Cardiac fibroblast (primary cell): Measurements from ENCODE around the gene KIF21A.
"Not testable (repeated sequence)": the region's sequence is repeated elsewhere in the genome, so short reads cannot be mapped to it uniquely, and the experiment has no call there.

Experiments
- DNase-seq, 2 donors: peaks; one replicate each; pipeline versions ENCODE4 v3.0.0 to v3.0.0-alpha.2; 2010; ENCODE audit warnings: low read depth in 2 of 2
- H3K4me3 ChIP-seq, 2 donors: replicated peaks in 1 of 2; 1 replicate in 1 of 2; 2 replicates in 1 of 2; pipeline ENCODE4 v1.5.1; 2011; ENCODE audit warnings: low read depth in 2 of 2, low read length in 2 of 2, mild to moderate bottlenecking in 2 of 2, moderate library complexity in 1 of 2
- CTCF ChIP-seq: IDR thresholded peaks from one replicate; pipeline ENCODE4 v1.5.1; 2011; ENCODE audit warnings: low read depth, mild to moderate bottlenecking, low read length, inconsistent platforms

The KIF21A gene

GRCh38 chr12:39443081-39443928 lies at the start of gene KIF21A:
Gene KIF21A (minus strand): TSS chr12:39443120. CDS start chr12:39442970, 150 bp downstream.
- peak within 1 kb of the TSS; percentile 74 to 76 for H3K4me3 ChIP-seq
- peak; percentile 93 to 96 for DNase-seq
- no peak for TF ChIP-seq CTCF

- peak; percentile 63 to 97 for DNase-seq
- no peak for TF ChIP-seq CTCF
- H3K4me3 ChIP-seq, result no peak overlapping the region
Measured at GRCh38 chr12:39490500-39491282, 47.8 kb upstream of the KIF21A start.

- TF ChIP-seq CTCF, result no peak
- no peak for DNase-seq
- no peak overlapping the region for H3K4me3 ChIP-seq
Measured at GRCh38 chr12:39483597-39483996, 40.7 kb upstream of the KIF21A start.

- no peak for TF ChIP-seq CTCF
- no peak overlapping the region for H3K4me3 ChIP-seq
- no peak for DNase-seq
Measured at GRCh38 chr12:39483042-39483441, 40.1 kb upstream of the KIF21A start.

- TF ChIP-seq CTCF, result no peak
- H3K4me3 ChIP-seq, result no peak overlapping the region
- DNase-seq, result no peak
Measured at GRCh38 chr12:39476894-39477293, 34.0 kb upstream of the KIF21A start.

- no peak for TF ChIP-seq CTCF
- no peak overlapping the region for H3K4me3 ChIP-seq
- no peak for DNase-seq
Measured at GRCh38 chr12:39476121-39476520, 33.2 kb upstream of the KIF21A start.

- not testable (repeated sequence) for H3K4me3 ChIP-seq, DNase-seq
Measured at GRCh38 chr12:39475136-39475535, 32.2 kb upstream of the KIF21A start.
